Measurements from ENCODE around the gene FLT1.

FLT1 gene

DNA sequence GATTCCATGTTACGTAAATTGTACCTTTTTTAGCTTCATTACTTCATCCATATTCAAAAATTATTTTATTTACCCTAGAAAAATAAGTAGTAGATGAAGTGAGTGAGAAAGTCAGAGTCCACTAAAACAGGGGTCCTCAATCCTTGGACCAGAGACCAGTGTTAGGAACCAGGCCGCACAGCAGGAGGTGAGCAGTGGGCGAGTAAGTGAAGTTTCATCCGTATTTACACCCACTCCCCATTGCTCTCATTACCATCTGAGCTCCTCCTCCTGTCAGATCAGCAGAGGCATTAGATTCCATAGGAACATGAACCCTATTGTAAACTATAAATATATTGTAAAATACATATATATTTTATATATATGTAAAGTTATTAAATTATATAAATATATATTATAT, 237.6 kb downstream of the FLT1 start:
- TF ChIP-seq POLR2AphosphoS5 (IDR thresholded peaks at IDR 0.05; ENCODE audit: low read depth, low read length), result no peak
- TF ChIP-seq FOXP2 (optimal IDR thresholded peaks at IDR 0.05; ENCODE audit: borderline replicate concordance, extremely low read depth, extremely low read length, insufficient read depth), result no peak
- no peak for TF ChIP-seq TAF1 (IDR thresholded peaks at IDR 0.05; ENCODE audit: borderline replicate concordance, insufficient read depth, low read length)
- no peak for TF ChIP-seq SIN3A (IDR thresholded peaks at IDR 0.05; ENCODE audit: borderline replicate concordance, insufficient read depth, low read length)
- TF ChIP-seq, protein P1, sequence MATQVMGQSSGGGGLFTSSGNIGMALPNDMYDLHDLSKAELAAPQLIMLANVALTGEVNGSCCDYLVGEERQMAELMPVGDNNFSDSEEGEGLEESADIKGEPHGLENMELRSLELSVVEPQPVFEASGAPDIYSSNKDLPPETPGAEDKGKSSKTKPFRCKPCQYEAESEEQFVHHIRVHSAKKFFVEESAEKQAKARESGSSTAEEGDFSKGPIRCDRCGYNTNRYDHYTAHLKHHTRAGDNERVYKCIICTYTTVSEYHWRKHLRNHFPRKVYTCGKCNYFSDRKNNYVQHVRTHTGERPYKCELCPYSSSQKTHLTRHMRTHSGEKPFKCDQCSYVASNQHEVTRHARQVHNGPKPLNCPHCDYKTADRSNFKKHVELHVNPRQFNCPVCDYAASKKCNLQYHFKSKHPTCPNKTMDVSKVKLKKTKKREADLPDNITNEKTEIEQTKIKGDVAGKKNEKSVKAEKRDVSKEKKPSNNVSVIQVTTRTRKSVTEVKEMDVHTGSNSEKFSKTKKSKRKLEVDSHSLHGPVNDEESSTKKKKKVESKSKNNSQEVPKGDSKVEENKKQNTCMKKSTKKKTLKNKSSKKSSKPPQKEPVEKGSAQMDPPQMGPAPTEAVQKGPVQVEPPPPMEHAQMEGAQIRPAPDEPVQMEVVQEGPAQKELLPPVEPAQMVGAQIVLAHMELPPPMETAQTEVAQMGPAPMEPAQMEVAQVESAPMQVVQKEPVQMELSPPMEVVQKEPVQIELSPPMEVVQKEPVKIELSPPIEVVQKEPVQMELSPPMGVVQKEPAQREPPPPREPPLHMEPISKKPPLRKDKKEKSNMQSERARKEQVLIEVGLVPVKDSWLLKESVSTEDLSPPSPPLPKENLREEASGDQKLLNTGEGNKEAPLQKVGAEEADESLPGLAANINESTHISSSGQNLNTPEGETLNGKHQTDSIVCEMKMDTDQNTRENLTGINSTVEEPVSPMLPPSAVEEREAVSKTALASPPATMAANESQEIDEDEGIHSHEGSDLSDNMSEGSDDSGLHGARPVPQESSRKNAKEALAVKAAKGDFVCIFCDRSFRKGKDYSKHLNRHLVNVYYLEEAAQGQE (IDR thresholded peaks at IDR 0.05; ENCODE audit: insufficient read depth in 1 of 2, low read depth in 2 of 2, low read length in 2 of 2), result no peak

DNA sequence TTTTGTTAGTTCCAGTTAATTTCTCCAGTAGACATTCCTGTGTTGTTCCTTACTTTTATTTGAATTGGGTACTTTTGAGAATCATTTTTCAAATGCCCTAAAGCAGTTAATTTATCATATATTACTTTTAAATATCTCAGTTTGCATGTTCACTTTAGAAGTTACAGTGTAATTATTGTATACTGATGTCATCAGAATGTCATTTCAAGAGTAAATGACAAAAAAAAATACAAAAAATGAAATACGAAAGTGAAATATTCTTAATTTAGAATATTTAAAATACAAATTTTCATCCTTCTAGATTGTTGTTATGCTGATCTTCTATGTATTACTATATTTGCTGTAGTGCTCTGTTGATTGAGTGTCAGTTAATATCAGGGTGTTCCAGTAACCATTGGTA, 242.4 kb downstream of the FLT1 start:
- no peak for TF ChIP-seq SIN3A (IDR thresholded peaks at IDR 0.05; ENCODE audit: borderline replicate concordance, insufficient read depth, low read length)
- no peak for TF ChIP-seq FOXP2 (optimal IDR thresholded peaks at IDR 0.05; ENCODE audit: borderline replicate concordance, extremely low read depth, extremely low read length, insufficient read depth)
- TF ChIP-seq, protein P1 (IDR thresholded peaks at IDR 0.05; ENCODE audit: insufficient read depth in 1 of 2, low read depth in 2 of 2, low read length in 2 of 2), result no peak
- no peak for TF ChIP-seq TAF1 (IDR thresholded peaks at IDR 0.05; ENCODE audit: borderline replicate concordance, insufficient read depth, low read length)
- no peak for TF ChIP-seq POLR2AphosphoS5 (IDR thresholded peaks at IDR 0.05; ENCODE audit: low read depth, low read length)

GRCh38 chr13:28251466-28251865, 243.5 kb downstream of the FLT1 start:
- TF ChIP-seq FOXP2 (optimal IDR thresholded peaks at IDR 0.05; ENCODE audit: borderline replicate concordance, extremely low read depth, extremely low read length, insufficient read depth) (no peak), SIN3A (IDR thresholded peaks at IDR 0.05; ENCODE audit: borderline replicate concordance, insufficient read depth, low read length) (no peak), POLR2AphosphoS5 (IDR thresholded peaks at IDR 0.05; ENCODE audit: low read depth, low read length) (no peak), TAF1 (IDR thresholded peaks at IDR 0.05; ENCODE audit: borderline replicate concordance, insufficient read depth, low read length) (no peak)
- TF ChIP-seq, protein P1 (IDR thresholded peaks at IDR 0.05; ENCODE audit: insufficient read depth in 1 of 2, low read depth in 2 of 2, low read length in 2 of 2), result no peak

- TF ChIP-seq TAF1 (IDR thresholded peaks at IDR 0.05; ENCODE audit: borderline replicate concordance, insufficient read depth, low read length) (no peak), SIN3A (IDR thresholded peaks at IDR 0.05; ENCODE audit: borderline replicate concordance, insufficient read depth, low read length) (no peak), POLR2AphosphoS5 (IDR thresholded peaks at IDR 0.05; ENCODE audit: low read depth, low read length) (no peak), FOXP2 (optimal IDR thresholded peaks at IDR 0.05; ENCODE audit: borderline replicate concordance, extremely low read depth, extremely low read length, insufficient read depth) (no peak)
- TF ChIP-seq, protein P1 (IDR thresholded peaks at IDR 0.05; ENCODE audit: insufficient read depth in 1 of 2, low read depth in 2 of 2, low read length in 2 of 2), result no peak
Measured at GRCh38 chr13:28250542-28250941, 244.4 kb downstream of the FLT1 start.
